OCI-LY1 (cell line): ENCODE data around the gene ELOF1.

Source experiments
- H2AFZ ChIP-seq: fragments of 200-600 bp; sonication (generic), shearing (Covaris generic); 2 replicates; pipeline ENCODE4 v1.6.0; 2014; ENCODE audit warnings: antibody characterized with exemption, mild to moderate bottlenecking, low read length
- H3F3A ChIP-seq: fragments of 200-600 bp; sonication (generic), shearing (Covaris generic); 2 replicates; pipeline ENCODE4 v1.6.0; 2014; ENCODE audit warnings: mild to moderate bottlenecking, antibody characterized with exemption, low read length, moderate library complexity; ENCODE audit not compliant: insufficient read depth
- H3K27ac ChIP-seq: fragments of 200-600 bp; sonication (generic); 2 replicates; pipeline ENCODE4 v1.5.1; 2014; ENCODE audit warnings: low read length, mixed run types, mild to moderate bottlenecking, low read depth; ENCODE audit not compliant: poor library complexity, severe bottlenecking
- H3K27me3 ChIP-seq: fragments of 200-600 bp; sonication (generic); 2 replicates; pipeline ENCODE4 v1.6.0; 2014; ENCODE audit warnings: antibody characterized with exemption, mild to moderate bottlenecking, low read length, moderate library complexity; ENCODE audit not compliant: insufficient read depth
- H3K36me3 ChIP-seq: fragments of 200-600 bp; sonication (generic); 2 replicates; pipeline ENCODE4 v1.6.1; 2014; ENCODE audit warnings: mild to moderate bottlenecking, antibody characterized with exemption, low read length, moderate library complexity, mixed read lengths; ENCODE audit not compliant: insufficient read depth
- H3K4me1 ChIP-seq: fragments of 200-600 bp; sonication (generic); 2 replicates; pipeline ENCODE4 v1.5.1; 2014; ENCODE audit warnings: mild to moderate bottlenecking, low read length, moderate library complexity; ENCODE audit not compliant: insufficient read depth, severe bottlenecking
- H3K4me2 ChIP-seq: fragments of 200-600 bp; sonication (generic), shearing (Covaris generic); 2 replicates; pipeline ENCODE4 v1.6.1; 2014; ENCODE audit warnings: low read length
- H3K4me3 ChIP-seq: fragments of 200-600 bp; sonication (generic); 2 replicates; pipeline ENCODE4 v1.5.1; 2014; ENCODE audit warnings: low read length, low read depth, mild to moderate bottlenecking, mixed read lengths; ENCODE audit not compliant: poor library complexity, severe bottlenecking
- H3K79me2 ChIP-seq: fragments of 200-600 bp; shearing (Covaris generic); 2 replicates; pipeline ENCODE4 v1.6.1; 2016; ENCODE audit warnings: mixed run types, low read length, mixed read lengths; ENCODE audit not compliant: insufficient read depth
- H3K9ac ChIP-seq: fragments of 200-600 bp; sonication (generic), shearing (Covaris generic); 2 replicates; pipeline ENCODE4 v1.6.1; 2014; ENCODE audit warnings: mild to moderate bottlenecking, low read length, mixed read lengths
- H3K9me2 ChIP-seq: fragments of 200-600 bp; sonication (generic), shearing (Covaris generic); 2 replicates; pipeline ENCODE4 v1.6.1; 2014; ENCODE audit warnings: low read depth, mild to moderate bottlenecking, low read length, mixed read lengths
- H3K9me3 ChIP-seq: fragments of 200-600 bp; shearing (Covaris generic); 2 replicates; pipeline ENCODE4 v1.6.1; 2014; ENCODE audit warnings: low read length, mixed read lengths
- H4K20me1 ChIP-seq: fragments of 200-600 bp; sonication (generic), shearing (Covaris generic); 2 replicates; pipeline ENCODE4 v1.6.0; 2016; ENCODE audit warnings: mild to moderate bottlenecking, low read length; ENCODE audit not compliant: insufficient read depth
- CTCF ChIP-seq: fragments of 200-600 bp; sonication (generic), shearing (Covaris generic); IDR thresholded peaks from 2 replicates; pipeline ENCODE4 v1.5.1; 2017; ENCODE audit warnings: mild to moderate bottlenecking, antibody characterized with exemption, low read length, moderate library complexity, mixed read lengths
- EZH2 ChIP-seq: fragments of 200-600 bp; sonication (generic), shearing (Covaris generic); IDR thresholded peaks from 2 replicates; pipeline ENCODE4 v1.8.0; 2017; ENCODE audit warnings: borderline replicate concordance, mixed run types, mild to moderate bottlenecking, antibody characterized with exemption, low read length, moderate library complexity, mixed read lengths

ELOF1 gene

GRCh38 chr19:11551603-11552235, 7.3 kb downstream of the ELOF1 start:
- Histone ChIP-seq H4K20me1 (no peaks in the 10 kb centered on the region), H3K9ac (no peak overlapping the region), H3K9me3 (no peaks in the 10 kb centered on the region), H3K9me2 (no peaks in the 10 kb centered on the region), H3F3A (no peaks in the 10 kb centered on the region), H3K27ac (no peak overlapping the region), H3K4me2 (no peak overlapping the region), H3K36me3 (peaks cover 30% of the 10 kb centered on the region), H3K79me2 (no peaks in the 10 kb centered on the region), H3K4me3 (no peak overlapping the region), H3K27me3 (no peaks in the 10 kb centered on the region), H3K4me1 (peaks cover 9% of the 10 kb centered on the region), H2AFZ (no peak overlapping the region)
- TF ChIP-seq EZH2 (no peak), CTCF (peak; percentile 41)

GRCh38 chr19:11550265-11550664, 8.8 kb downstream of the ELOF1 start:
- H3F3A ChIP-seq = no peaks in the 10 kb centered on the region
- H3K4me3 ChIP-seq = no peak overlapping the region
- no peak overlapping the region for H2AFZ ChIP-seq
- H3K27me3 ChIP-seq = no peaks in the 10 kb centered on the region
- no peak overlapping the region for H3K9ac ChIP-seq
- peaks cover 7% of the 10 kb centered on the region for H3K4me1 ChIP-seq
- no peaks in the 10 kb centered on the region for H3K79me2 ChIP-seq
- H3K27ac ChIP-seq = no peak overlapping the region
- no peaks in the 10 kb centered on the region for H3K9me2 ChIP-seq
- no peaks in the 10 kb centered on the region for H3K9me3 ChIP-seq
- H3K4me2 ChIP-seq = no peak overlapping the region
- H3K36me3 ChIP-seq = peaks cover 27% of the 10 kb centered on the region
- TF ChIP-seq CTCF (no peak), EZH2 (no peak)
- no peaks in the 10 kb centered on the region for H4K20me1 ChIP-seq

GRCh38 chr19:11549386-11549953, 9.6 kb downstream of the ELOF1 start:
- Histone ChIP-seq H3K36me3 (peaks cover 23% of the 10 kb centered on the region), H3K27me3 (no peaks in the 10 kb centered on the region), H3K4me2 (no peak overlapping the region), H3F3A (no peaks in the 10 kb centered on the region), H4K20me1 (no peaks in the 10 kb centered on the region), H3K4me3 (no peak overlapping the region), H3K27ac (no peak overlapping the region), H3K4me1 (peaks cover 7% of the 10 kb centered on the region), H2AFZ (no peak overlapping the region), H3K79me2 (no peaks in the 10 kb centered on the region), H3K9ac (no peak overlapping the region), H3K9me3 (no peaks in the 10 kb centered on the region), H3K9me2 (no peaks in the 10 kb centered on the region)
- TF ChIP-seq EZH2 = no peak
- TF ChIP-seq CTCF = no peak
